ENCODE data around the gene SLC25A44. TPM values are rescaled to one million over a fixed set of nuclear protein-coding genes. Genes with fewer than 3 reads are reported as not detected.

The SLC25A44 gene
- polyA plus RNA-seq, 2 of the 4 experiments (the other 2 are of a cell fraction), result 25.1 to 30.7 TPM

- FAIRE-seq, result no peak
- CTCF ChIA-PET, result interaction anchor here (0.7 to 3.6 kb wide), 14 partner anchors 9 to 194 kb away, joined by 3 to 12 read pairs (median 5); partner anchors contain the start of gene BGLAP
- H3K27ac ChIP-seq, result no peak overlapping the region
These were observed 57.6 kb downstream of the SLC25A44 start for GRCh38 chr1:156251527-156251926.

DNA sequence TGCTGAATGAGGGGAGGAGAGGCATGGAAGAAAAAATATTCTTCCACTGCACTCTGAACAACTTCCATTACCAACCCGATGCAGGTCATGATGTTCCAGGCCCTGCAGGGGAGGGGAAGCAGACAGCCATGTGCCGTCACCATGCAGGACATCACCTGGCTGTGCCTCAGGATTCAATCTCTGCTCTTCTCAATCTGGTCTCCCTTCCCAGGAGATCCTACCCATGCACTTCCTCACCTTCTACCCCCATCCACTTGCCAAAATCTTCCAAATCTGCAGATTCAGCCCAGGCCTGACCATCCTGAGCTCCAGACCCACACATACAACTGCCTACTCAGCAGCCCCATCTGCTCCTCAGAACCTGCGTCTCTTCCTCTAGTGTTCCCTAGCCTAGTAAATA, 59.7 kb downstream of the SLC25A44 start:
- ATAC-seq (no peak), DNase-seq (ENCODE audit: low read depth in 1 of 2, low spot score in 1 of 2) (no peak), FAIRE-seq (no peak)
- no peaks in the 10 kb centered on the region for H3K9me3 ChIP-seq
- no peak overlapping the region for H3K27ac ChIP-seq
- TF ChIP-seq ZSCAN20 (CRISPR knock-in tag; IDR thresholded peaks at IDR 0.05) (no peak), PBX3 (IDR thresholded peaks at IDR 0.05) (no peak), PHF8 (IDR thresholded peaks at IDR 0.05; ENCODE audit: borderline replicate concordance, low read depth) (no peak), RAD21 (conservative IDR thresholded peaks at IDR 0.05 in 1 of 2, IDR thresholded peaks at IDR 0.05 in 1 of 2) (no peak), CBX8 (IDR thresholded peaks at IDR 0.05) (no peak), HOXA7 (CRISPR knock-in tag; IDR thresholded peaks at IDR 0.05) (no peak), EHMT2 (IDR thresholded peaks at IDR 0.05; ENCODE audit: low read depth) (no peak), EHF (CRISPR knock-in tag; IDR thresholded peaks at IDR 0.05) (no peak), KDM1A (IDR thresholded peaks at IDR 0.05; ENCODE audit: low read depth) (no peak), EP300 (IDR thresholded peaks at IDR 0.05) (no peak), MAX (IDR thresholded peaks at IDR 0.05) (no peak), POLR2A (IDR thresholded peaks at IDR 0.05; ENCODE audit: low read length) (no peak), JUNB (IDR thresholded peaks at IDR 0.05) (no peak), BHLHE40 (IDR thresholded peaks at IDR 0.05; ENCODE audit: low read depth, low read length) (no peak), FOSB (CRISPR knock-in tag; IDR thresholded peaks at IDR 0.05) (no peak), NFE2L2 (conservative IDR thresholded peaks at IDR 0.05; ENCODE audit: low read length) (no peak)
- TF ChIP-seq, protein P1, sequence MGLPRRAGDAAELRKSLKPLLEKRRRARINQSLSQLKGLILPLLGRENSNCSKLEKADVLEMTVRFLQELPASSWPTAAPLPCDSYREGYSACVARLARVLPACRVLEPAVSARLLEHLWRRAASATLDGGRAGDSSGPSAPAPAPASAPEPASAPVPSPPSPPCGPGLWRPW (IDR thresholded peaks at IDR 0.05), result no peak
- TF ChIP-seq, protein P2, sequence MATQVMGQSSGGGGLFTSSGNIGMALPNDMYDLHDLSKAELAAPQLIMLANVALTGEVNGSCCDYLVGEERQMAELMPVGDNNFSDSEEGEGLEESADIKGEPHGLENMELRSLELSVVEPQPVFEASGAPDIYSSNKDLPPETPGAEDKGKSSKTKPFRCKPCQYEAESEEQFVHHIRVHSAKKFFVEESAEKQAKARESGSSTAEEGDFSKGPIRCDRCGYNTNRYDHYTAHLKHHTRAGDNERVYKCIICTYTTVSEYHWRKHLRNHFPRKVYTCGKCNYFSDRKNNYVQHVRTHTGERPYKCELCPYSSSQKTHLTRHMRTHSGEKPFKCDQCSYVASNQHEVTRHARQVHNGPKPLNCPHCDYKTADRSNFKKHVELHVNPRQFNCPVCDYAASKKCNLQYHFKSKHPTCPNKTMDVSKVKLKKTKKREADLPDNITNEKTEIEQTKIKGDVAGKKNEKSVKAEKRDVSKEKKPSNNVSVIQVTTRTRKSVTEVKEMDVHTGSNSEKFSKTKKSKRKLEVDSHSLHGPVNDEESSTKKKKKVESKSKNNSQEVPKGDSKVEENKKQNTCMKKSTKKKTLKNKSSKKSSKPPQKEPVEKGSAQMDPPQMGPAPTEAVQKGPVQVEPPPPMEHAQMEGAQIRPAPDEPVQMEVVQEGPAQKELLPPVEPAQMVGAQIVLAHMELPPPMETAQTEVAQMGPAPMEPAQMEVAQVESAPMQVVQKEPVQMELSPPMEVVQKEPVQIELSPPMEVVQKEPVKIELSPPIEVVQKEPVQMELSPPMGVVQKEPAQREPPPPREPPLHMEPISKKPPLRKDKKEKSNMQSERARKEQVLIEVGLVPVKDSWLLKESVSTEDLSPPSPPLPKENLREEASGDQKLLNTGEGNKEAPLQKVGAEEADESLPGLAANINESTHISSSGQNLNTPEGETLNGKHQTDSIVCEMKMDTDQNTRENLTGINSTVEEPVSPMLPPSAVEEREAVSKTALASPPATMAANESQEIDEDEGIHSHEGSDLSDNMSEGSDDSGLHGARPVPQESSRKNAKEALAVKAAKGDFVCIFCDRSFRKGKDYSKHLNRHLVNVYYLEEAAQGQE (IDR thresholded peaks at IDR 0.05), result no peak
- H3K4me1 ChIP-seq, result no peaks in the 10 kb centered on the region
- H3K4me3 ChIP-seq, result no peak overlapping the region
- H3K4me2 ChIP-seq, result no peak overlapping the region
- ChIA-PET POLR2A (no interaction called here), CTCF (interaction anchor here (0.6 to 2.6 kb wide), 5 partner anchors 12 to 28 kb away, joined by 3 to 7 read pairs (median 4); partner anchors contain the start of gene BGLAP)
- WGBS (ENCODE audit: missing lambda C conversion rate), result 98% methylated on average over 3 of the region's 3 CpGs

More at GRCh38 chr1:156251527-156251926, 57.6 kb downstream of the SLC25A44 start:
- POLR2A ChIA-PET, result interaction anchor here (0.5 to 1.3 kb wide), 2 partner anchors 38 to 83 kb away, joined by 3 to 5 read pairs; partner anchors contain the start of gene PMF1
- no peak overlapping the region for H3K4me3 ChIP-seq
- TF ChIP-seq HOXA7 (CRISPR knock-in tag; IDR thresholded peaks at IDR 0.05) (no peak), POLR2A (IDR thresholded peaks at IDR 0.05; ENCODE audit: low read length) (no peak), EHMT2 (IDR thresholded peaks at IDR 0.05; ENCODE audit: low read depth) (no peak), FOSL2 (IDR thresholded peaks at IDR 0.05) (no peak), FOSL2 (CRISPR knock-in tag; IDR thresholded peaks at IDR 0.05) (no peak), MYC (IDR thresholded peaks at IDR 0.05; ENCODE audit: borderline replicate concordance, low read length) (no peak)
- TF ChIP-seq, protein P3, sequence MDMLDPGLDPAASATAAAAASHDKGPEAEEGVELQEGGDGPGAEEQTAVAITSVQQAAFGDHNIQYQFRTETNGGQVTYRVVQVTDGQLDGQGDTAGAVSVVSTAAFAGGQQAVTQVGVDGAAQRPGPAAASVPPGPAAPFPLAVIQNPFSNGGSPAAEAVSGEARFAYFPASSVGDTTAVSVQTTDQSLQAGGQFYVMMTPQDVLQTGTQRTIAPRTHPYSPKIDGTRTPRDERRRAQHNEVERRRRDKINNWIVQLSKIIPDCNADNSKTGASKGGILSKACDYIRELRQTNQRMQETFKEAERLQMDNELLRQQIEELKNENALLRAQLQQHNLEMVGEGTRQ (IDR thresholded peaks at IDR 0.05), result no peak
- DNase-seq (ENCODE audit: low read depth in 1 of 2, low spot score in 1 of 2) (no peak), ATAC-seq (no peak)
- H3K9me3 ChIP-seq, result no peaks in the 10 kb centered on the region
- WGBS (ENCODE audit: missing lambda C conversion rate), result 70% methylated on average over 3 of the region's 3 CpGs
- H3K4me1 ChIP-seq, result peaks cover 12% of the 10 kb centered on the region
- H3K4me2 ChIP-seq, result no peak overlapping the region
